ENCODE data around the gene FRMD6.

The FRMD6 gene

DNA sequence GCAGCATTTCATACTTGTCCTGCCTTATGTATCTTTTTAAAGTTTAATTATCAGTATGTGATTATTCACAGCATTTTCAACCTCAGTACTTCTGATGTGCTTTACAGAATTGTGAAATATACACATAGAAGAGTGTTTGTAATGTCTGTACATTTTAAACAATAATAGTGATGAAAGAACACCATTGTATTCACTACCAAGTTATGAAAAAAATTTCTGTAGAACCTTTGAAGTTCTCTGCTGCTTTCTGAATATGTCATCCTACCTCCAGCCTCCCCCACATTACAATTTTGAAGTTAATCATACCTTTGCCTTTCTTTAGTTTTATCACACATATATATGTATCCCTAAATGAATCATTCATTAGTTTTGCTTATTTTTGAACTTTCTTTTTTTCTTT, 24.8 kb downstream of the FRMD6 start:
- H3K9ac ChIP-seq (ENCODE audit: low read length): no peak overlapping the region
- H3K9me3 ChIP-seq (ENCODE audit: low read length): no peaks in the 10 kb centered on the region
- H3K27ac ChIP-seq (ENCODE audit: low read depth, low read length): no peak overlapping the region
- no peaks in the 10 kb centered on the region for H3K27me3 ChIP-seq (ENCODE audit: control insufficient read depth in 1 of 2, insufficient read depth in 2 of 2, low read length in 2 of 2)
- H3K36me3 ChIP-seq (ENCODE audit: insufficient read depth, low read length): no peaks in the 10 kb centered on the region
- H3K4me1 ChIP-seq (ENCODE audit: insufficient read depth, low read length): peaks cover 25% of the 10 kb centered on the region
- no peak overlapping the region for H3K4me3 ChIP-seq (ENCODE audit: low read depth in 1 of 2, low read length in 2 of 2)

DNA sequence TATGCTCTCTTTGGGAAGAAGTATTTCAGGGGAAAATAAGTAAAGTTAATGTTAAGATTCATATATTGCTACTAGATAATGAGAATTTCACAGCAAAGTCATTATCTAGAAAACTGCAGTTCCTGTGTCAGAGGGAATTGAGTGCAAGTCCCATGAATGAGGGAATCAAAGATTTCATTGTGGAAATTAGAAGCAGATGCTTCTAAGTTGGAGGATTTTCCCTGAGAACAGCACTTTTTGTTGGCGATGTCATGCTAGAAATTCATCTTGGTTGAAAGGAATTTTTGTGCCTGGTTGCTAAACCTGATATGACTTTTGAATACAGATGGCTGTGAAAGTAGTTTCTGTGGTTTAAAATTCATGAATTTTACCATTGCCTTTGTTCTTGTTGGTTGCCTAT, 25.6 kb downstream of the FRMD6 start:
- Histone ChIP-seq H3K27me3 (ENCODE audit: control insufficient read depth in 1 of 2, insufficient read depth in 2 of 2, low read length in 2 of 2) (no peaks in the 10 kb centered on the region), H3K9ac (ENCODE audit: low read length) (no peak overlapping the region), H3K9me3 (ENCODE audit: low read length) (no peaks in the 10 kb centered on the region), H3K4me3 (ENCODE audit: low read depth in 1 of 2, low read length in 2 of 2) (no peak overlapping the region), H3K36me3 (ENCODE audit: insufficient read depth, low read length) (no peaks in the 10 kb centered on the region), H3K4me1 (ENCODE audit: insufficient read depth, low read length) (peaks cover 25% of the 10 kb centered on the region), H3K27ac (ENCODE audit: low read depth, low read length) (no peak overlapping the region)

DNA sequence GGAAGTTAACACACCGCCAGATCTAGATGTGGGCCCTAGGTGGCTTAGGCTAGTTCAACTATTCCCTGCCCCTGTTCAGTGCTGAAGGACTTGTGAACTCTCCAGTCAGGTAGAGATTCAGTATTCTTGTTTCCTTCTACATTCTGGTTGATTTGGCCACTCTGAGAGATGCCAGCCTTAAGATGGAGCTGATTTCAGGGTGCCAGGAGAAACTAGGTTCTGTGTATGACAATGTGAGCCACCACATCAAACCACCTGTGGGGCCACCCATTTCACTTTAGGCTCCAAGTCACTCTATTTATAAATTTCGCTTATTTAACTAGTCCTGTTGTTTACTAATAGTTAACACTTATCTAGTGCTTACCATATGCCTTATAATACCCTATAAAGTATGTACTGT, 26.0 kb downstream of the FRMD6 start:
- Histone ChIP-seq H3K9ac (ENCODE audit: low read length) (no peak overlapping the region), H3K27me3 (ENCODE audit: control insufficient read depth in 1 of 2, insufficient read depth in 2 of 2, low read length in 2 of 2) (no peaks in the 10 kb centered on the region), H3K4me3 (ENCODE audit: low read depth in 1 of 2, low read length in 2 of 2) (no peak overlapping the region), H3K27ac (ENCODE audit: low read depth, low read length) (no peak overlapping the region), H3K9me3 (ENCODE audit: low read length) (no peaks in the 10 kb centered on the region), H3K36me3 (ENCODE audit: insufficient read depth, low read length) (no peaks in the 10 kb centered on the region), H3K4me1 (ENCODE audit: insufficient read depth, low read length) (peaks cover 25% of the 10 kb centered on the region)

DNA sequence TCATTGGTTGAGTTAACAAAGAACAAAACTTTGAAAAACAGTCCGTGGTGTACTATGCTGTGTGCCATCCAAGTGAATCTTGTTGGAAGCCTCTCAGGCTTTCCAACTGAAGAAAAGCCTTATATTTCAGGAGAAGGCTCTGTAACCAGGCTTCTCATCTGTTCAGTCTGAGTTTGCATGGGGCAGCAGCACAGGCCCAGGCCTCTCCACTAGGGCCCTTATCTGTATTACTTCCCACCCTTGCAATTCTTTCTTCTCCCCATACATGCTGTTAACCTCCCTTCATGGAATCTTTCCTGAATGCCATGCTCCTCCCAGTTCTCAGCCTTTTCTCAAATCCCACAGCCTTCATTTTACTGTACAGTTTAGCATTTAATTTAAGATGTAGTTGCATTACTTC, 28.3 kb downstream of the FRMD6 start:
- Histone ChIP-seq H3K9me3 (ENCODE audit: low read length) (no peaks in the 10 kb centered on the region), H3K27ac (ENCODE audit: low read depth, low read length) (no peak overlapping the region), H3K4me3 (ENCODE audit: low read depth in 1 of 2, low read length in 2 of 2) (no peak overlapping the region), H3K27me3 (ENCODE audit: control insufficient read depth in 1 of 2, insufficient read depth in 2 of 2, low read length in 2 of 2) (no peaks in the 10 kb centered on the region), H3K36me3 (ENCODE audit: insufficient read depth, low read length) (no peaks in the 10 kb centered on the region), H3K4me1 (ENCODE audit: insufficient read depth, low read length) (peaks cover 25% of the 10 kb centered on the region), H3K9ac (ENCODE audit: low read length) (no peak overlapping the region)

DNA sequence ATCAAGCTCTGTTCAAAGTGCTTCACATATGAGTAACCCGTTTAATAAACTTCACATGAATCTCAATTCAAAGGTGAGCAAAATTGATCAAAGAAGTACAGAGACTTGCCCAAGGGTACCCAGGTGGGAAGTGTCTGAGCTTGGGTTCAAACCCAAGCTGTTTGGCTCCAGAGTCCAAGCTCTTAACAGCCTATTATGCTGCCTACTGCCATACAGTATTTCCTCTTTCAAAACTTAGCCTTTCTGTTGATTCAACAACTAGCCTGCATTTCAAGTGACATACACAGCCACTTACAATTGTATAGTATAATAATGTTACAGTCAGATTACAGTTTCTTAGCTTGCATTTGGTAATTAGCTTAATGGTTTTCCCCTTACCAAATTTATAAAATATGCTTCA, 29.7 kb downstream of the FRMD6 start:
- Histone ChIP-seq H3K9me3 (ENCODE audit: low read length) (no peaks in the 10 kb centered on the region), H3K36me3 (ENCODE audit: insufficient read depth, low read length) (no peaks in the 10 kb centered on the region), H3K27me3 (ENCODE audit: control insufficient read depth in 1 of 2, insufficient read depth in 2 of 2, low read length in 2 of 2) (no peaks in the 10 kb centered on the region), H3K27ac (ENCODE audit: low read depth, low read length) (no peak overlapping the region), H3K4me3 (ENCODE audit: low read depth in 1 of 2, low read length in 2 of 2) (no peak overlapping the region), H3K9ac (ENCODE audit: low read length) (no peak overlapping the region), H3K4me1 (ENCODE audit: insufficient read depth, low read length) (peaks cover 17% of the 10 kb centered on the region)

DNA sequence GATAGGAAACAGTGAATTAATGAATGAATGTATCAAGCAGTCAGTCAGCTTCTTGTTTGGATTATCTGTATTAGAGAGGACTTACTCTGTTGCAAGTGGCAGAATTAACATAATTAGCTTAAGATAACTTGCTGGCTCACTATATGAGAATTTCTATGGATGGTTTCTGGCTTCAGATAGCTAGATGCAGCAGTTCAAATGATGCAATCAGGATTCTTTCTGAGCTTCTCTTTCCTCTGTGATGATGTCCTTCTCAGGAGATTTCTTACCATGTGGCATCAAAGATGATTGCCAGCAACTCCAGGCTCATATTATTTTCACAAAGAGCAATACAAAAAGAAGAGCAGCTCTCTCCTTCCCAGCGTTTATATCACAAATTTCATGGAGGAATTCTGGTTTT, 30.7 kb downstream of the FRMD6 start:
- Histone ChIP-seq H3K27ac (ENCODE audit: low read depth, low read length) (no peak overlapping the region), H3K4me1 (ENCODE audit: insufficient read depth, low read length) (peaks cover 9% of the 10 kb centered on the region), H3K4me3 (ENCODE audit: low read depth in 1 of 2, low read length in 2 of 2) (no peak overlapping the region), H3K27me3 (ENCODE audit: control insufficient read depth in 1 of 2, insufficient read depth in 2 of 2, low read length in 2 of 2) (no peaks in the 10 kb centered on the region), H3K9me3 (ENCODE audit: low read length) (no peaks in the 10 kb centered on the region), H3K36me3 (ENCODE audit: insufficient read depth, low read length) (no peaks in the 10 kb centered on the region), H3K9ac (ENCODE audit: low read length) (no peak overlapping the region)

DNA sequence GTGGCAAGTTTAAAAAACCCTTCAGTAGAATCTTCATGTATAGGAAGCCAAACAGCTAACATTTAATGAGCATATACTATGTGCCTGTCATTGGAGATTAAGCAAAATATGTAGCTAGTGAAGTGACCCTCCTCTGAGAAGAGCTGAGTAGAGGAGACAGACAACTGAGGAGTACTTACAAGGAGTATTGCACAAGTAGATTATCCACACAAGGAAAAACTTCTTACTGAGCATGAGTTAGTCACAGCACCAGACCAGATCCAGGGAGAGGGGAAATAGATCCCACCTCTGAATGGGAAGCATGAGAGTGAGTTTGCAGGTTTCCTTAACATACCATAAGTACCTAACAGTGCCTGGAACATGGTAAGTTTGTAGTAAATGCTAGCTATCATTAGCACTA, 33.0 kb downstream of the FRMD6 start:
- Histone ChIP-seq H3K27me3 (ENCODE audit: control insufficient read depth in 1 of 2, insufficient read depth in 2 of 2, low read length in 2 of 2) (no peaks in the 10 kb centered on the region), H3K4me1 (ENCODE audit: insufficient read depth, low read length) (peaks cover 3% of the 10 kb centered on the region), H3K27ac (ENCODE audit: low read depth, low read length) (no peak overlapping the region), H3K9ac (ENCODE audit: low read length) (no peak overlapping the region), H3K4me3 (ENCODE audit: low read depth in 1 of 2, low read length in 2 of 2) (no peak overlapping the region), H3K36me3 (ENCODE audit: insufficient read depth, low read length) (peaks cover 1% of the 10 kb centered on the region), H3K9me3 (ENCODE audit: low read length) (no peaks in the 10 kb centered on the region)

DNA sequence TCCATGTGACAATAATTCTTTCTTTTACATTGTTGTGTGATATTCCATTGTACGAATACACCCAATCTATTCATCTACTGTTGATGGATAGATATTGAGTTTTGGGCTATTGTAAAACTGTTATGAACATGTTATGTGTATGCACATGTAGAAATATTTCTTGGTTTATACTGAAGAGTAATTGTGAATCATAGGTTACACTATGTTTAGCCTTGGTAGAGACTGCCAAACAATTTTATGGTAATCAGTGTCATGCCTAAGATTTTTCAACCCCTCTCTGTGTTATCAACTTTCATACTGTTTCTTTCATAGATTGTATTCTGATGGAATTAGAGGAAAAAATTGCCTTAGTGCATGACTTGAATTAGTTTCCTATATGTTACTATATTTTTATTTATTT, 39.5 kb downstream of the FRMD6 start:
- no peaks in the 10 kb centered on the region for H3K4me1 ChIP-seq (ENCODE audit: insufficient read depth, low read length)
- H3K4me3 ChIP-seq (ENCODE audit: low read depth in 1 of 2, low read length in 2 of 2): no peak overlapping the region
- no peaks in the 10 kb centered on the region for H3K9me3 ChIP-seq (ENCODE audit: low read length)
- peaks cover 4% of the 10 kb centered on the region for H3K36me3 ChIP-seq (ENCODE audit: insufficient read depth, low read length)
- no peaks in the 10 kb centered on the region for H3K27me3 ChIP-seq (ENCODE audit: control insufficient read depth in 1 of 2, insufficient read depth in 2 of 2, low read length in 2 of 2)
- no peak overlapping the region for H3K9ac ChIP-seq (ENCODE audit: low read length)
- no peak overlapping the region for H3K27ac ChIP-seq (ENCODE audit: low read depth, low read length)

DNA sequence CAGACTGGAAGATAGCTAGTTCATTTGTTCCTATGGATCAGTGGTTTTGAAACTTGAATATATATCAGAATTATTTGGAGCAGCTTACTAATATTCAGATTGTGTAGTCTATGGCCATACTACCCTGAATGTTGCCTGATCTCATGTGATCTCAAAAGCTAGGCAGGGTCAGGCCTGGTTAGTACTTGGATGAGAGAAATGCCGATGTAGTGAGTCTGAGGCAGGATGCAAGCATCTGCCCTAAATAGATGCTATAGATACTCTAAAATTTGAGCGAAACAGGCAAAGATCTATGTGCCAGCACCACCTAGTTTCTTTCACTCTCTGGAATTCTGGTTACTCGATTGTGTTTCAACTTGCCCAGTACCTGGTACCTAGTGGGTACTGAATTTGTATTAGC, 40.9 kb downstream of the FRMD6 start:
- no peak overlapping the region for H3K9ac ChIP-seq (ENCODE audit: low read length)
- H3K36me3 ChIP-seq (ENCODE audit: insufficient read depth, low read length): peaks cover 4% of the 10 kb centered on the region
- no peak overlapping the region for H3K27ac ChIP-seq (ENCODE audit: low read depth, low read length)
- H3K4me1 ChIP-seq (ENCODE audit: insufficient read depth, low read length): peaks cover 6% of the 10 kb centered on the region
- H3K9me3 ChIP-seq (ENCODE audit: low read length): no peaks in the 10 kb centered on the region
- no peaks in the 10 kb centered on the region for H3K27me3 ChIP-seq (ENCODE audit: control insufficient read depth in 1 of 2, insufficient read depth in 2 of 2, low read length in 2 of 2)
- H3K4me3 ChIP-seq (ENCODE audit: low read depth in 1 of 2, low read length in 2 of 2): no peak overlapping the region

DNA sequence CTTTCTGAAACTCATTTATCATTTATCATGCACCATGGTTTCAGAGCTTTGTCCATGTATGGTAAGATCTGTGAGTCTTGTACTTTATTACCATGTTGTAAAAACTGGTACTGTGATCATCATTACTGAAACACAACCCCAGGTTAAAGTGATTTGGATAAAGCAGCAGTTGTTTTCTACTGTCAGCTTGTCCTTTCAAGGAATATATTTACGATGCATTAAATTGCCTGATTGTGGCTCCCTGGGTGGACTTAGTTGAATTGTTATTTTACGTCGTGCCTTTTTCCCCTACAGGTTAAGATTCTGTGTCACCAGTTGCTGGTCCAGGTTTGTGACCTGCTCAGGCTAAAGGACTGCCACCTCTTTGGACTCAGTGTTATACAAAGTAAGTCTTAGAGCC, 46.1 kb downstream of the FRMD6 start:
- Histone ChIP-seq H3K9ac (ENCODE audit: low read length) (no peak overlapping the region), H3K4me3 (ENCODE audit: low read depth in 1 of 2, low read length in 2 of 2) (no peak overlapping the region), H3K4me1 (ENCODE audit: insufficient read depth, low read length) (peaks cover 17% of the 10 kb centered on the region), H3K27ac (ENCODE audit: low read depth, low read length) (no peak overlapping the region), H3K36me3 (ENCODE audit: insufficient read depth, low read length) (peaks cover 13% of the 10 kb centered on the region), H3K27me3 (ENCODE audit: control insufficient read depth in 1 of 2, insufficient read depth in 2 of 2, low read length in 2 of 2) (no peaks in the 10 kb centered on the region), H3K9me3 (ENCODE audit: low read length) (no peaks in the 10 kb centered on the region)

DNA sequence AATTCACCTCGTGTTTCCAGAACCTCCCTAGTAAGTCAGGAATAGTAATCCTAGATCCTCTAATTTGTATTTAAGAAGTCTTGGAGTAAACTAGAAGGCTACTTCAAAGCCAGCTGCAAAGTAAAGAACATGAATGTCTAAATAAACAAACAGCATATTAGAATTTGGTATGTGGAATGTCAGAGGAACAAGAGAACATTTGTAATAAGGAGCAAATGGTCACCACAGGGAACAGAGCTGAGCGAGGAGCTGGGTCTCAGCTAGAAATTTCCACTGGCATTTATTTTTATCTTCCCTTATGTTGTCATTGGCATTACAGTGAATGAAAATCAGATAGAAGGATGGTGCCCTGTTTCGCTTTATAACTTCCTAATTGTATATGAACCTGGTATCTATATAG, 50.2 kb downstream of the FRMD6 start:
- H3K9me3 ChIP-seq (ENCODE audit: low read length): no peaks in the 10 kb centered on the region
- peaks cover 53% of the 10 kb centered on the region for H3K36me3 ChIP-seq (ENCODE audit: insufficient read depth, low read length)
- no peaks in the 10 kb centered on the region for H3K27me3 ChIP-seq (ENCODE audit: control insufficient read depth in 1 of 2, insufficient read depth in 2 of 2, low read length in 2 of 2)
- H3K27ac ChIP-seq (ENCODE audit: low read depth, low read length): no peak overlapping the region
- no peak overlapping the region for H3K4me3 ChIP-seq (ENCODE audit: low read depth in 1 of 2, low read length in 2 of 2)
- H3K9ac ChIP-seq (ENCODE audit: low read length): no peak overlapping the region
- peaks cover 15% of the 10 kb centered on the region for H3K4me1 ChIP-seq (ENCODE audit: insufficient read depth, low read length)

DNA sequence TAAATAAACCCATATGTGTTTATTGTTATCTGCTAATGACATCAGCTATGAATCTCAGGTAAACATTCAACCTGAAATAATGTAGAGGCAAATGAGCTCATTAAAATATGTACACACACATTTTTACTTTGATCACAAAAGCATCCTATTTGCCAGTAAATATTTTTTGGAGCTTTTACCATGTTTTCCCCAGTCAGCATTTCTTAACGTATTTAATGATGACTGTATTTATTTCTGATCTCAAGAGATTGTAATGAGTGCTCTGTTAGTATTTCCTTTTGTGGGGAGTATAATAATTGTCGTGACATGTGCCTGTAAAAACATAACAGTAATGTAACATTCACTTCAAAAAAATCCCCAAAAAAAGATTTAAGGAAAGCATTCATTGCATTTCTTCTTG, 52.1 kb downstream of the FRMD6 start:
- no peak overlapping the region for H3K27ac ChIP-seq (ENCODE audit: low read depth, low read length)
- H3K4me1 ChIP-seq (ENCODE audit: insufficient read depth, low read length): peaks cover 8% of the 10 kb centered on the region
- no peak overlapping the region for H3K9ac ChIP-seq (ENCODE audit: low read length)
- no peak overlapping the region for H3K4me3 ChIP-seq (ENCODE audit: low read depth in 1 of 2, low read length in 2 of 2)
- H3K36me3 ChIP-seq (ENCODE audit: insufficient read depth, low read length): peaks cover 68% of the 10 kb centered on the region
- no peaks in the 10 kb centered on the region for H3K27me3 ChIP-seq (ENCODE audit: control insufficient read depth in 1 of 2, insufficient read depth in 2 of 2, low read length in 2 of 2)
- H3K9me3 ChIP-seq (ENCODE audit: low read length): no peaks in the 10 kb centered on the region

All from muscle layer of colon (tissue), 2 donors.